H1 (cell line): ENCODE measurements around the gene DBH. TPM values are rescaled to one million over a fixed set of nuclear protein-coding genes. Genes with fewer than 3 reads are reported as not detected.
A peak's percentile ranks its signal among the peaks of the same experiment; 100 is the strongest.

Experiments used
- CTCF ChIA-PET: fragments of 300-600 bp; sonication (Branson Sonifier 250); formaldehyde crosslinking; loops from one replicate; lab custom pipeline; 2021; ENCODE audit not compliant: partially characterized antibody; lab: Charles Lee
- POLR2A ChIA-PET: fragments of 300-600 bp; sonication (Branson Sonifier 250); formaldehyde crosslinking; loops from one replicate; lab custom pipeline; 2021; ENCODE audit warnings: inconsistent platforms; ENCODE audit not compliant: partially characterized antibody; lab: Charles Lee
- DNase-seq, 2 experiments: peaks; one replicate each; pipeline versions ENCODE4 v3.0.0 to v3.0.0-alpha.2; 2010 to 2022; ENCODE audit warnings: low spot score in 2 of 2, low read depth in 1 of 2, mixed read lengths in 1 of 2
- FAIRE-seq: peaks from 2 replicates; lab custom pipeline; 2011; peaks lifted over from hg19 to GRCh38; lab: Jason Lieb, UNC
- H2AFZ ChIP-seq: 2 replicates; pipeline ENCODE4 v1.8.1; 2012; ENCODE audit warnings: low read length, inconsistent platforms
- H2AK5ac ChIP-seq: 2 replicates; pipeline ENCODE4 v1.6.1; 2013; ENCODE audit warnings: low read depth, low read length
- H2BK120ac ChIP-seq: replicated peaks from 2 replicates; pipeline ENCODE3; 2013; ENCODE audit warnings: low read depth, low read length, inconsistent platforms
- H2BK12ac ChIP-seq: 2 replicates; pipeline ENCODE4 v1.6.1; 2013; ENCODE audit warnings: low read depth, low read length
- H2BK15ac ChIP-seq: 2 replicates; pipeline ENCODE4 v1.6.1; 2013; ENCODE audit warnings: low read length
- H2BK20ac ChIP-seq: 2 replicates; pipeline ENCODE4 v1.6.1; 2013; ENCODE audit warnings: low read length
- H2BK5ac ChIP-seq: 2 replicates; pipeline ENCODE4 v1.6.1; 2013; ENCODE audit warnings: low read depth, low read length
- H3K14ac ChIP-seq: 2 replicates; pipeline ENCODE4 v1.6.1; 2013; ENCODE audit warnings: inconsistent platforms; ENCODE audit not compliant: insufficient read length
- H3K18ac ChIP-seq: 2 replicates; pipeline ENCODE4 v1.6.1; 2013; ENCODE audit warnings: low read length; ENCODE audit errors: extremely low read depth
- H3K23ac ChIP-seq: 2 replicates; pipeline ENCODE4 v1.6.1; 2013; ENCODE audit warnings: inconsistent platforms; ENCODE audit not compliant: insufficient read length
- H3K23me2 ChIP-seq: 2 replicates; pipeline ENCODE4 v1.6.1; 2013; ENCODE audit warnings: low read depth, low read length
- H3K27ac ChIP-seq: 2 replicates; pipeline ENCODE4 v1.6.1; 2011; ENCODE audit warnings: low read depth, low read length, inconsistent platforms
- H3K27me3 ChIP-seq, 4 experiments: replicated peaks in 1 of 4; 1 replicate in 1 of 4; 2 replicates in 3 of 4; pipeline versions ENCODE4 v1.6.1 to v1.8.1; 2011 to 2013; ENCODE audit warnings: low read length in 3 of 4, mild to moderate bottlenecking in 3 of 4, inconsistent platforms in 2 of 4, mixed read lengths in 2 of 4, moderate library complexity in 1 of 4; ENCODE audit not compliant: control insufficient read depth in 3 of 4, insufficient read depth in 3 of 4; ENCODE audit errors: extremely low read depth in 1 of 4
- H3K36me3 ChIP-seq, 4 experiments: 2 replicates each; pipeline versions ENCODE4 v1.6.1 to v1.8.1; 2011 to 2013; ENCODE audit warnings: mild to moderate bottlenecking in 4 of 4, low read length in 3 of 4, moderate library complexity in 2 of 4, control low read depth in 1 of 4, inconsistent platforms in 1 of 4; ENCODE audit not compliant: insufficient read depth in 4 of 4, control insufficient read depth in 2 of 4
- H3K4ac ChIP-seq: replicated peaks from 2 replicates; pipeline ENCODE3; 2013; ENCODE audit warnings: low read length, low read depth, mixed read lengths, inconsistent platforms; ENCODE audit not compliant: insufficient read length
- H3K4me1 ChIP-seq, 4 experiments: replicated peaks in 1 of 4; 1 replicate in 1 of 4; 2 replicates in 3 of 4; pipeline versions ENCODE4 v1.6.1 to v1.8.1; 2011 to 2013; ENCODE audit warnings: low read length in 3 of 4, inconsistent platforms in 2 of 4, mixed read lengths in 1 of 4; ENCODE audit not compliant: insufficient read depth in 4 of 4, control insufficient read depth in 3 of 4
- H3K4me2 ChIP-seq, 2 experiments: 2 replicates each; pipeline versions ENCODE4 v1.6.1 to v1.8.1; 2011 to 2013; ENCODE audit warnings: low read depth in 2 of 2, low read length in 2 of 2, control low read depth in 1 of 2, inconsistent platforms in 1 of 2, mild to moderate bottlenecking in 1 of 2; ENCODE audit not compliant: insufficient read depth in 1 of 2
- H3K4me3 ChIP-seq, 4 experiments: fragments of 200-600, 300-600 bp in 1 of 4; sonication (generic), shearing (Covaris generic), sonication (Bioruptor Twin) in 1 of 4; 2 replicates each; pipeline versions ENCODE4 v1.5.1 to v1.8.1; 2011 to 2016; ENCODE audit warnings: low read length in 4 of 4, low read depth in 3 of 4, control low read depth in 2 of 4, inconsistent platforms in 2 of 4, mild to moderate bottlenecking in 2 of 4, mixed read lengths in 1 of 4, moderate library complexity in 1 of 4; ENCODE audit not compliant: insufficient read depth in 2 of 4; ENCODE audit errors: extremely low read depth in 1 of 4
- H3K56ac ChIP-seq: replicated peaks from 2 replicates; pipeline ENCODE3; 2013; ENCODE audit warnings: low read depth, mild to moderate bottlenecking, mixed read lengths, low read length, inconsistent platforms; ENCODE audit not compliant: insufficient read length
- H3K79me1 ChIP-seq: 2 replicates; pipeline ENCODE4 v1.6.1; 2013; ENCODE audit warnings: low read depth, low read length, control low read depth
- H3K79me2 ChIP-seq, 2 experiments: 2 replicates each; pipeline versions ENCODE4 v1.6.1 to v1.8.1; 2012 to 2013; ENCODE audit warnings: low read length in 2 of 2, mild to moderate bottlenecking in 2 of 2, inconsistent platforms in 1 of 2; ENCODE audit not compliant: insufficient read depth in 2 of 2, control insufficient read depth in 1 of 2
- H3K9ac ChIP-seq, 4 experiments: replicated peaks in 1 of 4; 1 replicate in 1 of 4; 2 replicates in 3 of 4; pipeline versions ENCODE4 v1.6.1 to v1.8.1; 2011 to 2013; ENCODE audit warnings: low read depth in 3 of 4, low read length in 3 of 4, control low read depth in 2 of 4, mild to moderate bottlenecking in 2 of 4, moderate library complexity in 2 of 4, inconsistent platforms in 1 of 4; ENCODE audit errors: extremely low read depth in 1 of 4
- H3K9me3 ChIP-seq, 2 experiments: 2 replicates each; pipeline versions ENCODE4 v1.6.1 to v1.8.1; 2012 to 2013; ENCODE audit warnings: mild to moderate bottlenecking in 2 of 2, moderate library complexity in 2 of 2, control low read depth in 1 of 2, inconsistent platforms in 1 of 2, low read depth in 1 of 2, low read length in 1 of 2, mixed read lengths in 1 of 2; ENCODE audit not compliant: insufficient read depth in 2 of 2
- H4K20me1 ChIP-seq, 2 experiments: replicated peaks in 1 of 2; 2 replicates each; pipeline versions ENCODE3 to v1.8.1; 2011 to 2013; ENCODE audit warnings: inconsistent platforms in 2 of 2, low read length in 2 of 2, mild to moderate bottlenecking in 1 of 2; ENCODE audit not compliant: insufficient read depth in 2 of 2, control insufficient read depth in 1 of 2
- H4K5ac ChIP-seq: 2 replicates; pipeline ENCODE4 v1.6.1; 2013; ENCODE audit warnings: low read length, low read depth, mixed read lengths, inconsistent platforms; ENCODE audit not compliant: insufficient read length
- H4K8ac ChIP-seq: 2 replicates; pipeline ENCODE4 v1.8.0; 2013; ENCODE audit warnings: mild to moderate bottlenecking, moderate library complexity, low read length, inconsistent platforms; ENCODE audit not compliant: insufficient read depth; ENCODE audit errors: extremely low read depth
- H4K91ac ChIP-seq: replicated peaks from 2 replicates; pipeline ENCODE3; 2013; ENCODE audit warnings: low read length, mixed read lengths, inconsistent platforms; ENCODE audit not compliant: insufficient read length
- ATF2 ChIP-seq: IDR thresholded peaks from 2 replicates; pipeline ENCODE4 v1.6.1; 2012; ENCODE audit warnings: low read length, inconsistent platforms
- BRCA1 ChIP-seq: IDR thresholded peaks from 2 replicates; pipeline ENCODE4 v1.6.1; 2012; ENCODE audit warnings: low read depth, low read length, improper control_type of control experiment
- CEBPB ChIP-seq: IDR thresholded peaks from 2 replicates; pipeline ENCODE4 v1.6.1; 2012; ENCODE audit warnings: low read depth, low read length
- CHD1 ChIP-seq: IDR thresholded peaks from 2 replicates; pipeline ENCODE4 v1.6.1; 2012; ENCODE audit warnings: low read depth, low read length, improper control_type of control experiment
- EP300 ChIP-seq, 2 experiments: IDR thresholded peaks; 1 replicate in 1 of 2; 2 replicates in 1 of 2; pipeline ENCODE4 v1.6.1; 2011 to 2012; ENCODE audit warnings: low read depth in 2 of 2, low read length in 2 of 2, mild to moderate bottlenecking in 2 of 2, borderline replicate concordance in 1 of 2, inconsistent platforms in 1 of 2, moderate library complexity in 1 of 2
- HDAC2 ChIP-seq, 2 experiments: fragments of 300-600 bp in 1 of 2; sonication (generic) in 1 of 2; IDR thresholded peaks; 2 replicates each; pipeline ENCODE4 v1.6.1; 2011 to 2012; ENCODE audit warnings: low read depth in 2 of 2, low read length in 2 of 2, mild to moderate bottlenecking in 2 of 2, moderate library complexity in 2 of 2, borderline replicate concordance in 1 of 2, inconsistent platforms in 1 of 2
- HDAC6 ChIP-seq: IDR thresholded peaks from one replicate; pipeline ENCODE4 v1.7.1; 2012; ENCODE audit warnings: low read depth, mild to moderate bottlenecking, inconsistent platforms, low read length, moderate library complexity
- RXRA ChIP-seq: IDR thresholded peaks from 2 replicates; pipeline ENCODE4 v1.6.1; 2011; ENCODE audit warnings: low read depth, mild to moderate bottlenecking, low read length, moderate library complexity; ENCODE audit not compliant: insufficient read depth
- SP4 ChIP-seq: IDR thresholded peaks from 2 replicates; pipeline ENCODE4 v1.6.1; 2012; ENCODE audit warnings: low read length, inconsistent platforms
- SUZ12 ChIP-seq: fragments of 200-600 bp; sonication (generic); IDR thresholded peaks from 2 replicates; pipeline ENCODE4 v1.6.1; 2012; ENCODE audit warnings: mild to moderate bottlenecking, inconsistent platforms, low read length, moderate library complexity, mixed read lengths
- TBP ChIP-seq: IDR thresholded peaks from 2 replicates; pipeline ENCODE4 v1.6.1; 2011; ENCODE audit warnings: low read depth, low read length, improper control_type of control experiment
- YY1 ChIP-seq: IDR thresholded peaks from 2 replicates; pipeline ENCODE4 v1.6.1; 2011; ENCODE audit warnings: low read depth, mild to moderate bottlenecking, low read length
- WGBS, 2 experiments: shearing (Covaris generic) in 1 of 2; methylation state at CpG; one replicate each; pipeline versions ENCODE4 v1.1.6 to v1.1.7; 2013 to 2015; ENCODE audit warnings: low lambda C conversion rate in 2 of 2, mixed read lengths in 2 of 2, inconsistent platforms in 1 of 2, low coverage in 1 of 2, missing lambda C conversion rate in 1 of 2; ENCODE audit not compliant: insufficient replicate concordance in 2 of 2, insufficient coverage in 1 of 2, insufficient read length in 1 of 2; ENCODE audit errors: extremely low coverage in 1 of 2, missing lambda C conversion rate in 1 of 2; 5-methylcytosine and 5-hydroxymethylcytosine counted together
- polyA plus RNA-seq, 7 experiments: library from polyadenylated mRNA; depleted of rRNA in 3 of 7; stranded (reverse) in 5 of 7; unstranded in 2 of 7; fragments of >200 nt in 5 of 7; fragments of 200-250 nt in 2 of 7; gene quantifications; 1 replicate in 5 of 7; 2 replicates in 1 of 7; 4 replicates in 1 of 7; pipeline versions ENCODE4 v1.2.1 to v1.2.3, GENCODE V29; 2011 to 2013; ENCODE audit warnings: missing spikeins in 2 of 7, mixed read lengths in 2 of 7
- total RNA-seq: library from RNA; stranded (reverse); fragmentation: NEBNext Ultra II Directional; extraction: Animal tissue kit (Norgen Biotek cat#: 25700); gene quantifications from 2 replicates; pipeline ENCODE4 v1.2.1, GENCODE V29; 2021

DBH gene
- total and polyA plus RNA-seq, 2 of the 8 experiments (the other 6 are each of a cell fraction or from before 2014, with no cell fraction given), result 0.18 TPM; not detected in 1

GRCh38 chr9:133692364-133692985 lies 56.3 kb downstream of the DBH start:
- DNase-seq (no peak), FAIRE-seq (no peak)
- Histone ChIP-seq H2BK120ac (no peak overlapping the region), H3K14ac (no peak overlapping the region), H3K36me3 (no peaks in the 10 kb centered on the region), H3K4me1 (no peaks in the 10 kb centered on the region; a peak in 1 of 7 replicates), H2BK5ac (peak overlapping the region; percentile 35; the same call in 1 of the 2 replicates), H3K4ac (no peak overlapping the region), H4K20me1 (no peaks in the 10 kb centered on the region), H2BK12ac (no peak overlapping the region), H2BK20ac (no peak overlapping the region), H3K27ac (no peak overlapping the region), H3K23ac (no peak overlapping the region), H3K27me3 (no peaks in the 10 kb centered on the region; a peak in 2 of 7 replicates), H3K9me3 (no peaks in the 10 kb centered on the region), H4K8ac (peak overlapping the region; percentile 69; the same call in 1 of the 2 replicates), H4K5ac (no peak overlapping the region), H3K79me2 (no peaks in the 10 kb centered on the region), H3K9ac (no peak overlapping the region), H2BK15ac (peak overlapping the region; percentile 81; the same call in 1 of the 2 replicates), H3K4me3 (no peak overlapping the region), H3K4me2 (no peak overlapping the region), H3K79me1 (no peaks in the 10 kb centered on the region), H3K18ac (no peak overlapping the region), H2AFZ (no peak overlapping the region), H4K91ac (no peak overlapping the region), H3K56ac (no peak overlapping the region), H3K23me2 (no peaks in the 10 kb centered on the region), H2AK5ac (no peak overlapping the region)
- ChIA-PET CTCF (interaction anchor here (0.6 to 2.3 kb wide), 13 partner anchors 9 to 390 kb away, joined by 3 to 8 read pairs (median 3); no protein-coding TSS in a partner anchor), POLR2A (no interaction called here)
- TF ChIP-seq EP300 (IDR thresholded peaks at IDR 0.05; ENCODE audit: borderline replicate concordance in 1 of 2, low read depth in 2 of 2, low read length in 2 of 2), result no peak
- no peak for TF ChIP-seq CEBPB
- no peak for TF ChIP-seq HDAC6
- no peak for TF ChIP-seq SP4
- no peak for TF ChIP-seq BRCA1
- TF ChIP-seq RXRA, result no peak
- no peak for TF ChIP-seq ATF2
- TF ChIP-seq SUZ12, result no peak
- no peak for TF ChIP-seq CHD1
- TF ChIP-seq HDAC2 (IDR thresholded peaks at IDR 0.05; ENCODE audit: borderline replicate concordance in 1 of 2, low read depth in 2 of 2, low read length in 2 of 2), result no peak
- TF ChIP-seq YY1, result no peak
- no peak for TF ChIP-seq TBP
- 90% methylated on average over 15 of the region's 25 CpGs; no CpG with 5 or more reads in 1 of the 2 experiments for WGBS, 2 experiments
